HG03575 (cell line): ENCODE results near the gene CASZ1.

ENCODE experiments used
- ATAC-seq: cut with Tn5 transposase; IDR thresholded peaks from one replicate; pipeline ENCODE4 v1.9.1; 2021; ENCODE audit not compliant: unreplicated experiment, insufficient number of reproducible peaks, low FRiP score; ENCODE audit errors: extremely low read depth

CASZ1 gene

GRCh38 chr1:10628685-10629084, 167.8 kb downstream of the CASZ1 start:
- ATAC-seq = no peak

GRCh38 chr1:10626791-10627410, 169.5 kb downstream of the CASZ1 start:
- no peak for ATAC-seq

- no peak for ATAC-seq
These were observed 170.2 kb downstream of the CASZ1 start for GRCh38 chr1:10626131-10626731.

GRCh38 chr1:10625554-10625953, 170.9 kb downstream of the CASZ1 start:
- no peak for ATAC-seq

GRCh38 chr1:10625076-10625475, 171.4 kb downstream of the CASZ1 start:
- ATAC-seq = no peak

- no peak for ATAC-seq
These were observed 172.0 kb downstream of the CASZ1 start for GRCh38 chr1:10624256-10625050.

GRCh38 chr1:10623686-10624145, 172.7 kb downstream of the CASZ1 start:
- ATAC-seq = no peak

GRCh38 chr1:10622910-10623685, 173.3 kb downstream of the CASZ1 start:
- no peak for ATAC-seq

DNA sequence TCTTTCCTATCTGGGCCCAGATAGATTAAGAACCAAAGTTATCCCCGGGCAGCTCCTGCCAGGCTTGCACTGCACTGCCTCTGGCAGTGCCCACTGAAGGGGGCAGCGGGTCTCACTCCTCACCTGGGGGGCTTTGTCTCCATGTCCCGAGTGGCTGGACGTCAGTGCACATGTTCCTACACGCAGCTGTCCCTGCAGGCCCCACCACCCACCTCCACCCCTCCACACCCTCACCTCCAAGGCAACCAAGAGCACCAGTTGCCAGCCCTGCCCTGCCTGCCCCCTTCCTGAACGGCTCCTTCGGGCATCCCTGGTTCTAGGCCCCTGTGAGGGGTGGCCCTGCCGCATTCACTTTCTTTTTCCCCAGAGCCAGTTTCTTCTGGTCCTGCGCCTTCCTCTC, 174.5 kb downstream of the CASZ1 start:
- no peak for ATAC-seq

- no peak for ATAC-seq
These were observed 175.7 kb downstream of the CASZ1 start for GRCh38 chr1:10620776-10621175.

DNA sequence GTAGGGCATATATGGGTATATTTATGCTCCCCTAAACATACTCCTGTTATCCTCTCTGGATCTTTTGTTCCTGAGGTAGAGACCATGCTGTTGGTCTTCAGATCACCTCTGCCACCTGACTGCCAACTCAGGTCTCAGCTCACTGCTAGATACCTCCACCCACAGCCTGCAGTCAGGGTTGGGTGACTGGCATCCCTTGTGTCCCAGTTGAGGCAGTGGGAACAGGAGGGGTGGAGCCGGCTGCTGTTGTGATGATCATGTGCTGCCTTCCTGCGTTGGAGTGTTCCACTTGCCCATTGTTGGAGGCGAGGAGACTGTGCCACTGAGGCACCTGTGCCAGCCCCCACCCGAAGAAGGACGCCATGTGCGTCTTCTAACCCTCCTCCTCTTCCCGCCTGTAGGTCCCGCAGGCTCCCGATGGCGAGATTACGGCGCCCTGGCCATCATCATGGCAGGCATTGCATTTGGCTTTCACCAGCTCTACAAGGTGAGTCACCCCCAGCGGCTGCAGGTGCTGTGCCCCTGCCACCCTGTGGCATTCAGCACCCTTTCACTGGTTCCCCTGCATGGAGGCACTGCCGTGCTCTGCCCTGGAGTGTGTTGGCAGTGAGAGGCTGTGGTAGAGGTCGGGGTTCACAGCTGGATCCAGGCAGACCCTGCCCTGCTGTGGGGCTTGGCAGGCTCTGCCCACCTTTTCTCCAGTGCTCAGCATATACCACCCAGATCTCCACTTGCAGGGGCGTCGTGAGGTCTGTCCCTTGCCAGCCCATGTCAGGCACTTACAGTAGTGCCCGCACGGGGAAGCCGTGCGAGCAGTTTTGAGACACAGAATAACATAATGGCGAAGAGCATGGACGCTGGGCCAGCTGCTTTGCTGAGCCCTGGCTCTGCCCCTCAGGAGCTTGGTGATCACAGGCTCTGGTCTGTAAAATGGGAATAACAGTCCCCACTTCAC, 178.2 kb downstream of the CASZ1 start:
- ATAC-seq = no peak

GRCh38 chr1:10617318-10617717, 179.1 kb downstream of the CASZ1 start:
- ATAC-seq = no peak

GRCh38 chr1:10616696-10617095, 179.8 kb downstream of the CASZ1 start:
- no peak for ATAC-seq

- no peak for ATAC-seq
These were observed 180.3 kb downstream of the CASZ1 start for GRCh38 chr1:10615932-10616671.

GRCh38 chr1:10615332-10615731, 181.1 kb downstream of the CASZ1 start:
- ATAC-seq = no peak

DNA sequence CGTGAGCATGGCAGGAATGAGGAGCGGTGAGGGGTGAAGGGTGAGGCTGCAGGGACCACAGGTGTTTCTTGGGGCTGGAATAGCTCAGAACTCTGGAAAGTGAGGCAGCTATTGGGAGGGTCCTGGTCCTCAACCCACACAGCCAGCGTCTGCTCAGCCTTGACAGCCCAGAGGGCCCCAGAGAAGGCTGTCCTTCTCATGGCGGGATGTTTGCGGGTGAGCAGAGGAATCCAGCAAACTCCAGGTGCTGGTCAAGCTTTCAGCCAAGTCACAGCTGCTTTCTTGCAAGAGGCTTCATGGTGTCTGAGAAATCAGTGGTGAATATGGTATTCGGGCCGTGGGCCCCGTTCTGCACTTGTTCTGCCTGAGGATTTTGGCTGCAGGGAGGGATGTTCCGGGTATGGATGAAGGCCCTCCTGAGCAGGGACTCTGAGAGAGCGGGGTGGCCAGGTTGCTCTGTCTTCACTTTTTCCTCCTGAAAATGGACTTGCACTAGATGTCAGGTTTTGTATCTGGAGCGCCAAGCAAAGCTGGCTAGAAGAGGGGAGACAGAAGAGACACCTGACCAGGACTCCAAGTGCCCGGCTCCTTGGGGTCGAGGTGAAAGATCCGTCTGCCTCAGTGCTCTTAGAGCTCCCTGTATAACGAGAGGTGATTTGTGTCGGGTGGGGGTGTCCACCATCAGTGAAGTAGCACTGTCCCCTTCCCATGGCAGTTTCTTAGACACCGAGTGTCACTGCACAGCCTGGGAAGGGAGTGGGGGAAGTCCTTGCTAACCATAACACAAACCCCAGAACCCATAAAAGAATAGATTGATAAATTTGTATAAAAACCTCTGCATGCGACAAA, 181.8 kb downstream of the CASZ1 start:
- no peak for ATAC-seq

DNA sequence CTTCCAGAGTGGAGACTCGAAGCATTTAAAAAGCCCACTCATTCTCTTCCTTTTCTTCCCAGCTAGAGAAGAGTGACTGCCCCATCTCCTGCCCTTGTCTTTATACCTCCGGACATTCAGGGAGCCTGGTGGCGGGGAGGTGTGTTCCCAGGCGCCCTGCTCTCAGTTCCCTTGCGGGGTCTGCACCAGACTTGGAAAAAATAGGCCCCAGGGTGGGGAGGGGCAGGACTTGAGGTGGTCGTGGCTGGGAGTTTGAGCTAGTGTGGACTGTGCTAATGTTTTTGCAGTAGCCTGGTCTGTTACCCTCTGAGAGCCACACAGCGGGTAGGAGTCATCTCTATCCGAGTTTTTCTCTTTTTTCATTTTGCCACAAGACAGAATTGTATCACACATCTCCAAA, 182.6 kb downstream of the CASZ1 start:
- no peak for ATAC-seq
